GM23338 (cell line): Measurements from ENCODE around the gene TUBB3. TPM values are rescaled to one million over a fixed set of nuclear protein-coding genes. Genes with fewer than 3 reads are reported as not detected.

Experiments used
- ATAC-seq: fragments of 200-7000 bp; cut with Tn5 transposase; 3 replicates; pipeline ENCODE4 v1.9.1; 2020
- DNase-seq: peaks from one replicate; pipeline ENCODE4 v3.0.0-alpha.2; 2015; ENCODE audit warnings: low spot score
- H2AFZ ChIP-seq: fragments of 200-600 bp; sonication (generic); 2 replicates; pipeline ENCODE4 v1.8.0; 2016; ENCODE audit warnings: antibody characterized with exemption, mild to moderate bottlenecking, moderate library complexity
- H3F3A ChIP-seq: fragments of 200-600 bp; sonication (generic); replicated peaks from 2 replicates; pipeline ENCODE4 v1.8.0; 2017; ENCODE audit warnings: antibody characterized with exemption, mixed run types, low read depth
- H3K27ac ChIP-seq: fragments of 200-600 bp; sonication (generic); 2 replicates; pipeline ENCODE4 v1.6.1; 2016; ENCODE audit warnings: low read depth
- H3K27me3 ChIP-seq: fragments of 200-600 bp; sonication (generic); 2 replicates; pipeline ENCODE4 v1.8.0; 2016; ENCODE audit warnings: mild to moderate bottlenecking, mixed run types, moderate library complexity; ENCODE audit not compliant: insufficient read depth
- H3K36me3 ChIP-seq: fragments of 200-600 bp; sonication (generic); 2 replicates; pipeline ENCODE4 v1.8.0; 2016; ENCODE audit warnings: mild to moderate bottlenecking; ENCODE audit not compliant: insufficient read depth
- H3K4me1 ChIP-seq: fragments of 200-600 bp; sonication (generic); 2 replicates; pipeline ENCODE4 v1.8.0; 2016; ENCODE audit warnings: mild to moderate bottlenecking, moderate library complexity; ENCODE audit not compliant: insufficient read depth
- H3K4me2 ChIP-seq: fragments of 200-600 bp; sonication (generic); 2 replicates; pipeline ENCODE4 v1.7.1; 2017; ENCODE audit warnings: mixed run types
- H3K4me3 ChIP-seq: fragments of 200-600 bp; sonication (generic); 2 replicates; pipeline ENCODE4 v1.6.1; 2016; ENCODE audit warnings: mixed run types
- H3K79me2 ChIP-seq: fragments of 200-600 bp; sonication (generic); replicated peaks from 2 replicates; pipeline ENCODE4 v1.8.0; 2017; ENCODE audit warnings: mild to moderate bottlenecking; ENCODE audit not compliant: insufficient read depth
- H3K9me2 ChIP-seq: fragments of 200-600 bp; sonication (generic); 2 replicates; pipeline ENCODE4 v1.8.0; 2017; ENCODE audit not compliant: insufficient read depth
- H4K20me1 ChIP-seq: fragments of 200-600 bp; sonication (generic); replicated peaks from 2 replicates; pipeline ENCODE4 v1.8.0; 2017; ENCODE audit warnings: mild to moderate bottlenecking; ENCODE audit not compliant: insufficient read depth
- H3K27ac Mint-ChIP-seq: 2 replicates; pipeline ENCODE4 v1.8.0; 2020; ENCODE audit warnings: inconsistent platforms, mild to moderate bottlenecking, moderate library complexity, mixed read lengths
- H3K27me3 Mint-ChIP-seq: 3 replicates; pipeline ENCODE4 v1.8.0; 2022; ENCODE audit warnings: low read depth, mild to moderate bottlenecking, moderate library complexity, mixed read lengths, inconsistent platforms; ENCODE audit not compliant: insufficient read depth, poor library complexity
- H3K36me3 Mint-ChIP-seq: 3 replicates; pipeline ENCODE4 v1.8.0; 2021; ENCODE audit warnings: low read depth, mild to moderate bottlenecking, inconsistent platforms, moderate library complexity, mixed read lengths
- H3K4me1 Mint-ChIP-seq: 3 replicates; pipeline ENCODE4 v1.8.0; 2020; ENCODE audit warnings: mild to moderate bottlenecking, inconsistent platforms, mixed read lengths
- H3K4me3 Mint-ChIP-seq: 3 replicates; pipeline ENCODE4 v1.8.0; 2021; ENCODE audit warnings: moderate library complexity, mild to moderate bottlenecking, inconsistent platforms, mixed read lengths
- H3K9me3 Mint-ChIP-seq: 3 replicates; pipeline ENCODE4 v1.8.0; 2020; ENCODE audit warnings: moderate library complexity, mild to moderate bottlenecking, inconsistent platforms, mixed read lengths
- CREB1 ChIP-seq: fragments of 250-450 bp; sonication (Bioruptor Pico); IDR thresholded peaks from 2 replicates; pipeline ENCODE4 v1.5.0; 2020; ENCODE audit warnings: low read depth, mild to moderate bottlenecking, moderate library complexity
- EZH2 ChIP-seq: fragments of 200-600 bp; sonication (generic); IDR thresholded peaks from one replicate; pipeline ENCODE4 v1.8.0; 2017; ENCODE audit warnings: antibody characterized with exemption, mild to moderate bottlenecking, low read depth; ENCODE audit not compliant: unreplicated experiment
- EZH2phosphoT487 ChIP-seq: fragments of 200-600 bp; sonication (generic); IDR thresholded peaks from one replicate; pipeline ENCODE4 v1.8.1; 2018; ENCODE audit warnings: antibody characterized with exemption; ENCODE audit not compliant: unreplicated experiment
- JUNB ChIP-seq: IDR thresholded peaks from one replicate; pipeline ENCODE4 v1.6.1; 2016; ENCODE audit warnings: antibody characterized with exemption; ENCODE audit not compliant: unreplicated experiment
- NANOG ChIP-seq: IDR thresholded peaks from 2 replicates; pipeline ENCODE4 v1.6.1; 2016; ENCODE audit warnings: antibody characterized with exemption, borderline replicate concordance
- POLR2AphosphoS5 ChIP-seq: IDR thresholded peaks from 2 replicates; pipeline ENCODE4 v1.6.1; 2016; ENCODE audit warnings: antibody characterized with exemption, low read depth
- STAT1 ChIP-seq: IDR thresholded peaks from one replicate; pipeline ENCODE4 v1.6.1; 2016; ENCODE audit warnings: antibody characterized with exemption; ENCODE audit not compliant: unreplicated experiment
- ZNF114 ChIP-seq: fragments of 250-450 bp; sonication (Bioruptor Pico); IDR thresholded peaks from 2 replicates; pipeline ENCODE4 v1.5.0; 2020; ENCODE audit warnings: mild to moderate bottlenecking, moderate library complexity
- ZNF331 ChIP-seq: fragments of 250-450 bp; sonication (Bioruptor Pico); IDR thresholded peaks from 2 replicates; pipeline ENCODE4 v1.5.0; 2020; ENCODE audit warnings: low read depth, mild to moderate bottlenecking, moderate library complexity
- polyA plus RNA-seq: library from polyadenylated mRNA; unstranded; fragments of >200 nt; fragmentation: Nextera tagmentation; extraction: Ambion mirVana; gene quantifications from 2 replicates; pipeline ENCODE4 v1.2.1, GENCODE V29; 2016
- total RNA-seq: library from RNA; depleted of rRNA; stranded (reverse); fragments of >200 nt; shearing (Covaris generic); gene quantifications from 2 replicates; pipeline ENCODE4 v1.2.3, GENCODE V29; 2014
- TF ChIP-seq, protein P1 (sequence below), 2 experiments: fragments of 200-600 bp in 1 of 2; sonication (generic) in 1 of 2; conservative IDR thresholded peaks; 2 replicates each; pipeline versions ENCODE4 v1.5.1 to v1.6.1; 2016 to 2017; ENCODE audit warnings: antibody characterized with exemption in 2 of 2, low read depth in 2 of 2, mild to moderate bottlenecking in 2 of 2, moderate library complexity in 1 of 2
- TF ChIP-seq, protein P2 (sequence below): IDR thresholded peaks from 2 replicates; pipeline ENCODE4 v1.6.1; 2016; ENCODE audit warnings: antibody characterized with exemption
- TF ChIP-seq, protein P3 (sequence below): IDR thresholded peaks from one replicate; pipeline ENCODE4 v1.6.1; 2018; ENCODE audit warnings: antibody characterized with exemption; ENCODE audit not compliant: unreplicated experiment
- TF ChIP-seq, protein P4 (sequence below): fragments of 250-450 bp; sonication (Bioruptor Pico); IDR thresholded peaks from 2 replicates; pipeline ENCODE4 v1.5.0; 2020; ENCODE audit warnings: mild to moderate bottlenecking, moderate library complexity

Gene TUBB3
- total and polyA plus RNA-seq, 2 experiments from 2014 or later = 149 to 443 TPM

DNA sequence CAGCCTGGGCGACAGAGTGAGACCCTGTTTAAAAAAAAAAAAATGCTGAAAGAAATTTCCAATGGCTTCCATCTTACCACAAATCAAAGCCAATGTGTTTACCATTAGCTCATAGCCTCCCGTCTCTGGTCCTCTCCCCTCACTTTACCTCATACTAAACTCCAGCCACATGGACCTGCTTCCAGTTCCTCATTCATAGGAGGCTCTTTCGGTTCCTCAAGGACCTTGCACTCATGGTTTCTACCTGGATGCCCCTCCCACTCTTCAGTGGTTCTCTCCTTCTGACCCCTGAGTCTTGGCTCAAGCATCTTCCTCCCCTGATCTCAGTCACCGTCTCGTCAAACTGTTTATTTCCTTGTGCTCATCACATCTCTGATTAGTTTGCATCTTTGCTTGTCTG, 21.6 kb downstream of the TUBB3 start:
- H3K36me3 Mint-ChIP-seq = no peaks in the 10 kb centered on the region
- no peaks in the 10 kb centered on the region; the same call in 2 of the 3 replicates for H3K4me1 Mint-ChIP-seq
- Histone ChIP-seq H3K27me3 (peaks cover 33% of the 10 kb centered on the region), H3K4me1 (peaks cover 3% of the 10 kb centered on the region; the same call in 1 of the 2 replicates), H3K79me2 (no peaks in the 10 kb centered on the region), H4K20me1 (no peaks in the 10 kb centered on the region), H3K9me2 (no peaks in the 10 kb centered on the region), H3K36me3 (no peaks in the 10 kb centered on the region), H3K4me3 (no peak overlapping the region), H3F3A (no peaks in the 10 kb centered on the region; the same call in 1 of the 2 replicates), H3K27ac (no peak overlapping the region), H3K4me2 (no peak overlapping the region), H2AFZ (no peak overlapping the region)
- peaks cover 4% of the 10 kb centered on the region; the same call in 1 of the 3 replicates for H3K9me3 Mint-ChIP-seq
- ATAC-seq (no peak), DNase-seq (no peak)
- no peak overlapping the region for H3K4me3 Mint-ChIP-seq
- no peak overlapping the region for H3K27ac Mint-ChIP-seq
- peaks cover 28% of the 10 kb centered on the region for H3K27me3 Mint-ChIP-seq
- TF ChIP-seq POLR2AphosphoS5 = no peak
- TF ChIP-seq, protein P1, sequence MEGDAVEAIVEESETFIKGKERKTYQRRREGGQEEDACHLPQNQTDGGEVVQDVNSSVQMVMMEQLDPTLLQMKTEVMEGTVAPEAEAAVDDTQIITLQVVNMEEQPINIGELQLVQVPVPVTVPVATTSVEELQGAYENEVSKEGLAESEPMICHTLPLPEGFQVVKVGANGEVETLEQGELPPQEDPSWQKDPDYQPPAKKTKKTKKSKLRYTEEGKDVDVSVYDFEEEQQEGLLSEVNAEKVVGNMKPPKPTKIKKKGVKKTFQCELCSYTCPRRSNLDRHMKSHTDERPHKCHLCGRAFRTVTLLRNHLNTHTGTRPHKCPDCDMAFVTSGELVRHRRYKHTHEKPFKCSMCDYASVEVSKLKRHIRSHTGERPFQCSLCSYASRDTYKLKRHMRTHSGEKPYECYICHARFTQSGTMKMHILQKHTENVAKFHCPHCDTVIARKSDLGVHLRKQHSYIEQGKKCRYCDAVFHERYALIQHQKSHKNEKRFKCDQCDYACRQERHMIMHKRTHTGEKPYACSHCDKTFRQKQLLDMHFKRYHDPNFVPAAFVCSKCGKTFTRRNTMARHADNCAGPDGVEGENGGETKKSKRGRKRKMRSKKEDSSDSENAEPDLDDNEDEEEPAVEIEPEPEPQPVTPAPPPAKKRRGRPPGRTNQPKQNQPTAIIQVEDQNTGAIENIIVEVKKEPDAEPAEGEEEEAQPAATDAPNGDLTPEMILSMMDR (conservative IDR thresholded peaks at IDR 0.05; ENCODE audit: low read depth in 2 of 2) = no peak
- TF ChIP-seq JUNB = no peak
- no peak for TF ChIP-seq EZH2phosphoT487
- TF ChIP-seq, protein P2, sequence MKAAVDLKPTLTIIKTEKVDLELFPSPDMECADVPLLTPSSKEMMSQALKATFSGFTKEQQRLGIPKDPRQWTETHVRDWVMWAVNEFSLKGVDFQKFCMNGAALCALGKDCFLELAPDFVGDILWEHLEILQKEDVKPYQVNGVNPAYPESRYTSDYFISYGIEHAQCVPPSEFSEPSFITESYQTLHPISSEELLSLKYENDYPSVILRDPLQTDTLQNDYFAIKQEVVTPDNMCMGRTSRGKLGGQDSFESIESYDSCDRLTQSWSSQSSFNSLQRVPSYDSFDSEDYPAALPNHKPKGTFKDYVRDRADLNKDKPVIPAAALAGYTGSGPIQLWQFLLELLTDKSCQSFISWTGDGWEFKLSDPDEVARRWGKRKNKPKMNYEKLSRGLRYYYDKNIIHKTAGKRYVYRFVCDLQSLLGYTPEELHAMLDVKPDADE = no peak
- TF ChIP-seq ZNF331 (CRISPR knock-in tag) = no peak
- no peak for TF ChIP-seq EZH2
- TF ChIP-seq NANOG = no peak
- no peak for TF ChIP-seq CREB1 (CRISPR knock-in tag)
- TF ChIP-seq, protein P3, sequence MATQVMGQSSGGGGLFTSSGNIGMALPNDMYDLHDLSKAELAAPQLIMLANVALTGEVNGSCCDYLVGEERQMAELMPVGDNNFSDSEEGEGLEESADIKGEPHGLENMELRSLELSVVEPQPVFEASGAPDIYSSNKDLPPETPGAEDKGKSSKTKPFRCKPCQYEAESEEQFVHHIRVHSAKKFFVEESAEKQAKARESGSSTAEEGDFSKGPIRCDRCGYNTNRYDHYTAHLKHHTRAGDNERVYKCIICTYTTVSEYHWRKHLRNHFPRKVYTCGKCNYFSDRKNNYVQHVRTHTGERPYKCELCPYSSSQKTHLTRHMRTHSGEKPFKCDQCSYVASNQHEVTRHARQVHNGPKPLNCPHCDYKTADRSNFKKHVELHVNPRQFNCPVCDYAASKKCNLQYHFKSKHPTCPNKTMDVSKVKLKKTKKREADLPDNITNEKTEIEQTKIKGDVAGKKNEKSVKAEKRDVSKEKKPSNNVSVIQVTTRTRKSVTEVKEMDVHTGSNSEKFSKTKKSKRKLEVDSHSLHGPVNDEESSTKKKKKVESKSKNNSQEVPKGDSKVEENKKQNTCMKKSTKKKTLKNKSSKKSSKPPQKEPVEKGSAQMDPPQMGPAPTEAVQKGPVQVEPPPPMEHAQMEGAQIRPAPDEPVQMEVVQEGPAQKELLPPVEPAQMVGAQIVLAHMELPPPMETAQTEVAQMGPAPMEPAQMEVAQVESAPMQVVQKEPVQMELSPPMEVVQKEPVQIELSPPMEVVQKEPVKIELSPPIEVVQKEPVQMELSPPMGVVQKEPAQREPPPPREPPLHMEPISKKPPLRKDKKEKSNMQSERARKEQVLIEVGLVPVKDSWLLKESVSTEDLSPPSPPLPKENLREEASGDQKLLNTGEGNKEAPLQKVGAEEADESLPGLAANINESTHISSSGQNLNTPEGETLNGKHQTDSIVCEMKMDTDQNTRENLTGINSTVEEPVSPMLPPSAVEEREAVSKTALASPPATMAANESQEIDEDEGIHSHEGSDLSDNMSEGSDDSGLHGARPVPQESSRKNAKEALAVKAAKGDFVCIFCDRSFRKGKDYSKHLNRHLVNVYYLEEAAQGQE = no peak
- TF ChIP-seq, protein P4, sequence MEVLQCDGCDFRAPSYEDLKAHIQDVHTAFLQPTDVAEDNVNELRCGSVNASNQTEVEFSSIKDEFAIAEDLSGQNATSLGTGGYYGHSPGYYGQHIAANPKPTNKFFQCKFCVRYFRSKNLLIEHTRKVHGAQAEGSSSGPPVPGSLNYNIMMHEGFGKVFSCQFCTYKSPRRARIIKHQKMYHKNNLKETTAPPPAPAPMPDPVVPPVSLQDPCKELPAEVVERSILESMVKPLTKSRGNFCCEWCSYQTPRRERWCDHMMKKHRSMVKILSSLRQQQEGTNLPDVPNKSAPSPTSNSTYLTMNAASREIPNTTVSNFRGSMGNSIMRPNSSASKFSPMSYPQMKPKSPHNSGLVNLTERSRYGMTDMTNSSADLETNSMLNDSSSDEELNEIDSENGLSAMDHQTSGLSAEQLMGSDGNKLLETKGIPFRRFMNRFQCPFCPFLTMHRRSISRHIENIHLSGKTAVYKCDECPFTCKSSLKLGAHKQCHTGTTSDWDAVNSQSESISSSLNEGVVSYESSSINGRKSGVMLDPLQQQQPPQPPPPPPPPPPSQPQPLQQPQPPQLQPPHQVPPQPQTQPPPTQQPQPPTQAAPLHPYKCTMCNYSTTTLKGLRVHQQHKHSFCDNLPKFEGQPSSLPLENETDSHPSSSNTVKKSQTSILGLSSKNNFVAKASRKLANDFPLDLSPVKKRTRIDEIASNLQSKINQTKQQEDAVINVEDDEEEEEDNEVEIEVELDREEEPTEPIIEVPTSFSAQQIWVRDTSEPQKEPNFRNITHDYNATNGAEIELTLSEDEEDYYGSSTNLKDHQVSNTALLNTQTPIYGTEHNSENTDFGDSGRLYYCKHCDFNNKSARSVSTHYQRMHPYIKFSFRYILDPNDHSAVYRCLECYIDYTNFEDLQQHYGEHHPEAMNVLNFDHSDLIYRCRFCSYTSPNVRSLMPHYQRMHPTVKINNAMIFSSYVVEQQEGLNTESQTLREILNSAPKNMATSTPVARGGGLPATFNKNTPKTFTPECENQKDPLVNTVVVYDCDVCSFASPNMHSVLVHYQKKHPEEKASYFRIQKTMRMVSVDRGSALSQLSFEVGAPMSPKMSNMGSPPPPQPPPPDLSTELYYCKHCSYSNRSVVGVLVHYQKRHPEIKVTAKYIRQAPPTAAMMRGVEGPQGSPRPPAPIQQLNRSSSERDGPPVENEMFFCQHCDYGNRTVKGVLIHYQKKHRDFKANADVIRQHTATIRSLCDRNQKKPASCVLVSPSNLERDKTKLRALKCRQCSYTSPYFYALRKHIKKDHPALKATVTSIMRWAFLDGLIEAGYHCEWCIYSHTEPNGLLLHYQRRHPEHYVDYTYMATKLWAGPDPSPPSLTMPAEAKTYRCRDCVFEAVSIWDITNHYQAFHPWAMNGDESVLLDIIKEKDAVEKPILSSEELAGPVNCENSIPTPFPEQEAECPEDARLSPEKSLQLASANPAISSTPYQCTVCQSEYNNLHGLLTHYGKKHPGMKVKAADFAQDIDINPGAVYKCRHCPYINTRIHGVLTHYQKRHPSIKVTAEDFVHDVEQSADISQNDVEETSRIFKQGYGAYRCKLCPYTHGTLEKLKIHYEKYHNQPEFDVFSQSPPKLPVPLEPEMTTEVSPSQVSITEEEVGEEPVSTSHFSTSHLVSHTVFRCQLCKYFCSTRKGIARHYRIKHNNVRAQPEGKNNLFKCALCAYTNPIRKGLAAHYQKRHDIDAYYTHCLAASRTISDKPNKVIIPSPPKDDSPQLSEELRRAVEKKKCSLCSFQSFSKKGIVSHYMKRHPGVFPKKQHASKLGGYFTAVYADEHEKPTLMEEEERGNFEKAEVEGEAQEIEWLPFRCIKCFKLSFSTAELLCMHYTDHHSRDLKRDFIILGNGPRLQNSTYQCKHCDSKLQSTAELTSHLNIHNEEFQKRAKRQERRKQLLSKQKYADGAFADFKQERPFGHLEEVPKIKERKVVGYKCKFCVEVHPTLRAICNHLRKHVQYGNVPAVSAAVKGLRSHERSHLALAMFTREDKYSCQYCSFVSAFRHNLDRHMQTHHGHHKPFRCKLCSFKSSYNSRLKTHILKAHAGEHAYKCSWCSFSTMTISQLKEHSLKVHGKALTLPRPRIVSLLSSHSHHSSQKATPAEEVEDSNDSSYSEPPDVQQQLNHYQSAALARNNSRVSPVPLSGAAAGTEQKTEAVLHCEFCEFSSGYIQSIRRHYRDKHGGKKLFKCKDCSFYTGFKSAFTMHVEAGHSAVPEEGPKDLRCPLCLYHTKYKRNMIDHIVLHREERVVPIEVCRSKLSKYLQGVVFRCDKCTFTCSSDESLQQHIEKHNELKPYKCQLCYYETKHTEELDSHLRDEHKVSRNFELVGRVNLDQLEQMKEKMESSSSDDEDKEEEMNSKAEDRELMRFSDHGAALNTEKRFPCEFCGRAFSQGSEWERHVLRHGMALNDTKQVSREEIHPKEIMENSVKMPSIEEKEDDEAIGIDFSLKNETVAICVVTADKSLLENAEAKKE (CRISPR knock-in tag) = no peak
- TF ChIP-seq STAT1 = no peak
- no peak for TF ChIP-seq ZNF114 (CRISPR knock-in tag)
